ENCODE measurements around the gene VAPA. TPM values are rescaled to one million over a fixed set of nuclear protein-coding genes. Genes with fewer than 3 reads are reported as not detected.

The VAPA gene
- total RNA-seq, 2 experiments from 2014 or later, result 146 to 152 TPM

DNA sequence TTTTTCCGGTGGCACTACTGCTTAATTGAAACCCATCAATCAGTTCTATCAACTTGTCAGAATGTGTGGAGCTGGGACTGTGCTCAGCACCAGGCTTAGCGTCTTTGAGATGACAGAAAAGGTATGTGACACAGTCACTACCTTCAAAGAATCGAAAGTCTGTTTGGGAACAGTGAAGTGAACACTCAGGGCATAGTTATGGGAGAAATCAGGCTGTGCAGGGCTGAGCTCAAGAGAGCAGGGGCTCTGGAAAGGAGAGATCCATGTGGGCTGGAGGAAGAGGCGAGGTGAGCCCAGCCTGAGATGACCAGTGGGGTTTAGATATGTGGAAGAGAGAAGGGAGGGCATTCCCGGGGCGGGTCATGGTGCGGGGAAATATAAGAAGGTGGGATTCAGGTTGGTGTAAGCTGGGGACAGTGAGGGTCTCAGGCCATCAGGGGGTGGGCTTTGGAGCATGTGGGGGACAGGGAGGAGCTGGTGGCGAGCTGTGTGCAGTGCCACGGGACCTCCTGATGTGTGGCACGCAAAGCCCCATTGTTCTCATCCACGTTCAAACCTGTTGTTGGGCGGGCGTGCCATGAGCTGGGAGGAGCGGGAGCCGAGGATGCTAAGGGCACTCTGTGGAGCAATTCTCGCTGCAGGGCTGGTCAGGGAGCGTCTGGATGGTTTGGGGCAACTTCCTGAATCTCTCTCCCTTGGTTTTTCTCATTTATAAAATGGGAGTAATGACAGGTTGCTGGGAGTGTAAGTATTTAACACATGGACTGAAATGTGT lies 72.5 kb downstream of the VAPA start:
- ChIA-PET POLR2A (no interaction called here), CTCF (interaction anchor here (1.0 to 1.3 kb wide), 2 partner anchors 15 to 533 kb away, joined by 3 read pairs; no protein-coding TSS in a partner anchor)
- Mint-ChIP-seq H3K27me3 (peaks cover 4% of the 10 kb centered on the region), H3K4me1 (ENCODE audit: low read depth) (no peaks in the 10 kb centered on the region), H3K27ac (no peak overlapping the region), H3K9me3 (no peaks in the 10 kb centered on the region), H3K36me3 (ENCODE audit: low read depth) (no peaks in the 10 kb centered on the region), H3K4me3 (no peak overlapping the region)
- intact Hi-C loops (cut with micrococcal nuclease), result no loop called here
- DNase-seq, result no peak
- TF ChIP-seq, protein P1, sequence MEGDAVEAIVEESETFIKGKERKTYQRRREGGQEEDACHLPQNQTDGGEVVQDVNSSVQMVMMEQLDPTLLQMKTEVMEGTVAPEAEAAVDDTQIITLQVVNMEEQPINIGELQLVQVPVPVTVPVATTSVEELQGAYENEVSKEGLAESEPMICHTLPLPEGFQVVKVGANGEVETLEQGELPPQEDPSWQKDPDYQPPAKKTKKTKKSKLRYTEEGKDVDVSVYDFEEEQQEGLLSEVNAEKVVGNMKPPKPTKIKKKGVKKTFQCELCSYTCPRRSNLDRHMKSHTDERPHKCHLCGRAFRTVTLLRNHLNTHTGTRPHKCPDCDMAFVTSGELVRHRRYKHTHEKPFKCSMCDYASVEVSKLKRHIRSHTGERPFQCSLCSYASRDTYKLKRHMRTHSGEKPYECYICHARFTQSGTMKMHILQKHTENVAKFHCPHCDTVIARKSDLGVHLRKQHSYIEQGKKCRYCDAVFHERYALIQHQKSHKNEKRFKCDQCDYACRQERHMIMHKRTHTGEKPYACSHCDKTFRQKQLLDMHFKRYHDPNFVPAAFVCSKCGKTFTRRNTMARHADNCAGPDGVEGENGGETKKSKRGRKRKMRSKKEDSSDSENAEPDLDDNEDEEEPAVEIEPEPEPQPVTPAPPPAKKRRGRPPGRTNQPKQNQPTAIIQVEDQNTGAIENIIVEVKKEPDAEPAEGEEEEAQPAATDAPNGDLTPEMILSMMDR (IDR thresholded peaks at IDR 0.05), result no peak
- no peak for ATAC-seq

DNA sequence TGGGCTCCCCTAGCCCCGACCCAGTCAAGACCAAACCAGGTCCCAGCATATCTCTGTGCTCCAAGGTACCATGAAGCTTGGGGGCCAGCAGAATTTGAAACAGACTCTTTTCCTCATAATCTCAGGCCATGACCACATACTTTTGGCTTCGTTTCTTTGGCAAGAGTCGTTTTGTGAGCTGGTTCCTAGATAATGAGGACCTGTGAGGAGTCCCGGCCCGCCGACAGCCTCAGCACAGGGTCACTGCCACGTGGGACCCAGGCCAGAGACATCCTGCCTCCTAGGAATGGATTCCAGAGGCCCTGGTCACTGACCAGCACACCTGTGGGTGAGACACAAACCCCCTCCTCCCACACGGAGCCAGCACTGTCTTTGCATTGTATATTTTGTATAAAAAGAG lies 73.5 kb downstream of the VAPA start:
- TF ChIP-seq, protein P1 (IDR thresholded peaks at IDR 0.05), result no peak
- ChIA-PET POLR2A (interaction anchor here (1.2 kb wide), 1 partner anchor 45 kb away, joined by 3 read pairs; no protein-coding TSS in a partner anchor), CTCF (interaction anchor here (1.0 kb wide), 1 partner anchor 16 kb away, joined by 3 read pairs; no protein-coding TSS in a partner anchor)
- ATAC-seq, result no peak
- Mint-ChIP-seq H3K4me1 (ENCODE audit: low read depth) (no peaks in the 10 kb centered on the region), H3K4me3 (no peak overlapping the region), H3K36me3 (ENCODE audit: low read depth) (no peaks in the 10 kb centered on the region), H3K27me3 (peaks cover 8% of the 10 kb centered on the region), H3K27ac (no peak overlapping the region), H3K9me3 (no peaks in the 10 kb centered on the region)
- DNase-seq, result no peak
- intact Hi-C loops (cut with micrococcal nuclease), result no loop called here

DNA sequence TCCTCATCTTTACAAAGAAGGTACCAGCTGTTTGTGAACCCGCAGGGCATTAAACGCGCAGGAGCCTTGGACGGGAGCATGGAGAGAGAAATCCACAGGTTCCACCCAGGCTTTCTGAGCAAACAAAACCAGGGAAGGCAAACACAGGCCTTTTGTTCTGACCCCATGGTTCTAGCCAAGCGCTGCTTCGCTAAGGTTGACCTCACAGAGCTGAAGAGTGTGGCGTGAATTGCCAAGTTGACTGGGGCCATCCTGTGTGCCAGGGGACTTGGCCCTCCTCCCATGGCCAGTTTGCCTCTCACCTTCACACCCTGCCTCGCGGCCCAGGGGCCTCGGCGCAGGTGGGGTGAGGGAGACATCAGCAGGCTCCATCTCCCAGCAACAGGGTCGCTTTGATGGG lies 74.1 kb downstream of the VAPA start:
- no peak overlapping the region for H3K27ac Mint-ChIP-seq
- no peaks in the 10 kb centered on the region for H3K36me3 Mint-ChIP-seq (ENCODE audit: low read depth)
- TF ChIP-seq, protein P1 (IDR thresholded peaks at IDR 0.05), result no peak
- ChIA-PET CTCF (no interaction called here), POLR2A (interaction anchor here (1.2 kb wide), 1 partner anchor 44 kb away, joined by 3 read pairs; no protein-coding TSS in a partner anchor)
- H3K4me1 Mint-ChIP-seq (ENCODE audit: low read depth), result no peaks in the 10 kb centered on the region
- no peaks in the 10 kb centered on the region for H3K9me3 Mint-ChIP-seq
- no peak overlapping the region for H3K4me3 Mint-ChIP-seq
- ATAC-seq, result no peak
- no peak for DNase-seq
- peaks cover 8% of the 10 kb centered on the region for H3K27me3 Mint-ChIP-seq
- intact Hi-C loops (cut with micrococcal nuclease), result no loop called here

DNA sequence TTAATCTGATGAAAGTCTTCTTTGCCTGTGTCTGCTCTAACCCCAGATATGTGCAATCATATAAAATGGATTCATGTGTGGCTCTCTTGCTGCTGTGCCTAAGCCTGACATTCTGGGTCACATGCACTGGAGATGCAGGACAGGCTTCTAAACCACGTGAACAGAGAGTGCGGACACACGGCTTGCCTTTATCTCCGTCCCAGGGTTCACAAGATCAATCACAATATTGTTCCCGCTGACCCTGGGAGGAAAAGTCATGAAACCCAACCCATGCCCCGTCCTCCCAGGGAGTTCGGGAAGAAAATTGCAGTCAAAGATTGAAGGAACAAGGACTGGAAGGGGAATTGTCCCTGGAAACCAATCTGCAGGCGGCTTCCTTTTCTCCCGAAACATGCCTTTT lies 74.8 kb downstream of the VAPA start:
- H3K9me3 Mint-ChIP-seq, result no peaks in the 10 kb centered on the region
- ChIA-PET POLR2A (no interaction called here), CTCF (no interaction called here)
- no peak overlapping the region for H3K27ac Mint-ChIP-seq
- TF ChIP-seq, protein P1 (IDR thresholded peaks at IDR 0.05), result no peak
- no peak overlapping the region for H3K4me3 Mint-ChIP-seq
- no peak for ATAC-seq
- intact Hi-C loops (cut with micrococcal nuclease), result no loop called here
- DNase-seq, result no peak
- no peaks in the 10 kb centered on the region for H3K36me3 Mint-ChIP-seq (ENCODE audit: low read depth)
- no peaks in the 10 kb centered on the region for H3K4me1 Mint-ChIP-seq (ENCODE audit: low read depth)
- H3K27me3 Mint-ChIP-seq, result peaks cover 8% of the 10 kb centered on the region

DNA sequence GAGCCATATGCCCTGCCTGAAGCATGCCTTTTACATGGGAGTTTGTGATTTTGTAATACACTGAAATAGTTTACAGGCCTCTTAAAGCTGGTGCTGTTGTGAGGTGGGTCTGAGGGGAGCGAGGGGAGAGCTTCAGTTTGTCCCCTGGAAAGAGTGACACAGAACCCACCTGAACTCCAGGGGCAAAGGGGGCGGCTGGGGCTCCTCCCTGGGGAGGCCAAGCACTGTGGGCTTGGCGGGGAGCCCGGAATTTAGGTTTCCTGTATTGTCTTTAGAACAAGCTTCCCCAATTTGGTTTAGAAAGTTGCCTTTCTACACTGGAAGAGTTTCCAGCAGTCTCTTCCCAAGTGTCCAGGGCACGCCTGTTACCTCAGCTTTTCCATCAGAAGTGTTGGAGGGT lies 75.7 kb downstream of the VAPA start:
- DNase-seq (no peak), ATAC-seq (no peak)
- Mint-ChIP-seq H3K27ac (no peak overlapping the region), H3K27me3 (peaks cover 8% of the 10 kb centered on the region), H3K4me3 (no peak overlapping the region), H3K9me3 (no peaks in the 10 kb centered on the region), H3K4me1 (ENCODE audit: low read depth) (no peaks in the 10 kb centered on the region), H3K36me3 (ENCODE audit: low read depth) (no peaks in the 10 kb centered on the region)
- TF ChIP-seq, protein P1 (IDR thresholded peaks at IDR 0.05), result no peak
- intact Hi-C loops (cut with micrococcal nuclease), result no loop called here
- ChIA-PET CTCF (no interaction called here), POLR2A (no interaction called here)

Data from activated CD8-positive, alpha-beta T cell treated with anti-CD3 and anti-CD28 coated beads for 36 hours (primary cell).